ENCODE results near the gene GNAS. TPM values are rescaled to one million over a fixed set of nuclear protein-coding genes. Genes with fewer than 3 reads are reported as not detected.

Gene GNAS
- polyA plus RNA-seq, 1 donor (not counting 4 experiments of a cell fraction or from before 2014, with no cell fraction given) = 560 TPM

- no peak for DNase-seq (ENCODE audit: low read depth, low spot score)
- Histone ChIP-seq H3K9me1 (ENCODE audit: control insufficient read depth, extremely low read depth, insufficient read depth, low read length) (no peaks in the 10 kb centered on the region), H3K79me2 (ENCODE audit: control insufficient read depth, insufficient read depth, low read length) (peaks cover 1% of the 10 kb centered on the region), H3K9me3 (ENCODE audit: control insufficient read depth, low read depth, low read length) (no peaks in the 10 kb centered on the region), H4K20me1 (ENCODE audit: control insufficient read depth, extremely low read depth, insufficient read depth, low read length) (no peaks in the 10 kb centered on the region), H3K4me3 (ENCODE audit: control insufficient read depth in 2 of 3, extremely low read depth in 1 of 3, insufficient read depth in 2 of 3, low read depth in 1 of 3, low read length in 3 of 3) (no peak overlapping the region), H3K4me2 (ENCODE audit: control insufficient read depth, extremely low read depth, insufficient read depth, low read depth, low read length) (no peak overlapping the region), H3K36me3 (ENCODE audit: control insufficient read depth in 2 of 2, extremely low read depth in 1 of 2, insufficient read depth in 2 of 2, low read length in 2 of 2) (no peaks in the 10 kb centered on the region), H2AFZ (ENCODE audit: control insufficient read depth, low read length) (no peak overlapping the region), H3K9ac (ENCODE audit: control insufficient read depth, extremely low read depth, insufficient read depth, low read length) (no peak overlapping the region), H3K4me1 (ENCODE audit: control insufficient read depth, extremely low read depth, insufficient read depth, low read length) (peaks cover 5% of the 10 kb centered on the region), H3K27me3 (ENCODE audit: control insufficient read depth, extremely low read depth, insufficient read depth, low read length) (peaks cover 10% of the 10 kb centered on the region), H3K27ac (ENCODE audit: control insufficient read depth, insufficient read depth, low read length) (no peak overlapping the region)
- dilution Hi-C loops (cut with MboI; ENCODE audit: extremely low pct_ligation_motif_present, low sequenced_read_pairs) = no loop called here
- no peak for TF ChIP-seq CTCF (optimal IDR thresholded peaks at IDR 0.05 in 1 of 3, IDR thresholded peaks at IDR 0.05 in 1 of 3, conservative IDR thresholded peaks at IDR 0.05 in 1 of 3; ENCODE audit: extremely low read depth in 1 of 3, insufficient read depth in 2 of 3, low read length in 3 of 3)
- no peak for TF ChIP-seq EZH2 (IDR thresholded peaks at IDR 0.05; ENCODE audit: low read length)
- FAIRE-seq = no peak
Measured at GRCh38 chr20:58883241-58883691, 30.8 kb downstream of the GNAS start.

DNA sequence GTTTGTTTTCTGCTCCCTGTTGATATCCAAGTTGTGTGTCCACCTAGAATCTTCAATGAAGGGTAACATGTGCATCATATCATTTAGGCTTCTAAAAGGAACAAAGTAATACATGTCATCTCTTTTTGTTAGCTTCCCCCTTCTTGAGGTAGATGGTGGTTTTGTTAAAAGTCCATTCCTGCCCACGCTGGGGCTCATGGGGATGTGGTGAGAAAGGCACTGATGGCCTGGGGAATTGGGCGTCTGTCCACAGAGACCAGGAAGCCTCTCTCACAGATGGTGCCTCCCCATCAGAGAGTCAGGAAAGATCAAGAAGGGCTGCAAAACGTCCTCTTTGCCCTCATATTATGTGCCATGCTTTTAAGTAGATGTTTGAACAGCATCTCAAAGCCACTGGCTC is 32.5 kb downstream of the GNAS start:
- no peaks in the 10 kb centered on the region for H3K9me3 ChIP-seq (ENCODE audit: control insufficient read depth, low read depth, low read length)
- peaks cover 5% of the 10 kb centered on the region for H3K4me1 ChIP-seq (ENCODE audit: control insufficient read depth, extremely low read depth, insufficient read depth, low read length)
- H3K27me3 ChIP-seq (ENCODE audit: control insufficient read depth, extremely low read depth, insufficient read depth, low read length) = peaks cover 6% of the 10 kb centered on the region
- TF ChIP-seq CTCF (optimal IDR thresholded peaks at IDR 0.05 in 1 of 3, IDR thresholded peaks at IDR 0.05 in 1 of 3, conservative IDR thresholded peaks at IDR 0.05 in 1 of 3; ENCODE audit: extremely low read depth in 1 of 3, insufficient read depth in 2 of 3, low read length in 3 of 3) (no peak), EZH2 (IDR thresholded peaks at IDR 0.05; ENCODE audit: low read length) (no peak)
- peaks cover 4% of the 10 kb centered on the region for H3K79me2 ChIP-seq (ENCODE audit: control insufficient read depth, insufficient read depth, low read length)
- no peak overlapping the region for H3K9ac ChIP-seq (ENCODE audit: control insufficient read depth, extremely low read depth, insufficient read depth, low read length)
- H3K4me3 ChIP-seq (ENCODE audit: control insufficient read depth in 2 of 3, extremely low read depth in 1 of 3, insufficient read depth in 2 of 3, low read depth in 1 of 3, low read length in 3 of 3) = no peak overlapping the region
- no peak overlapping the region for H2AFZ ChIP-seq (ENCODE audit: control insufficient read depth, low read length)
- DNase-seq (ENCODE audit: low read depth, low spot score) = no peak
- H3K36me3 ChIP-seq (ENCODE audit: control insufficient read depth in 2 of 2, extremely low read depth in 1 of 2, insufficient read depth in 2 of 2, low read length in 2 of 2) = no peaks in the 10 kb centered on the region
- no peak overlapping the region for H3K27ac ChIP-seq (ENCODE audit: control insufficient read depth, insufficient read depth, low read length)
- no peaks in the 10 kb centered on the region for H4K20me1 ChIP-seq (ENCODE audit: control insufficient read depth, extremely low read depth, insufficient read depth, low read length)
- dilution Hi-C loops (cut with MboI; ENCODE audit: extremely low pct_ligation_motif_present, low sequenced_read_pairs) = no loop called here
- H3K4me2 ChIP-seq (ENCODE audit: control insufficient read depth, extremely low read depth, insufficient read depth, low read depth, low read length) = no peak overlapping the region
- FAIRE-seq = no peak
- no peaks in the 10 kb centered on the region for H3K9me1 ChIP-seq (ENCODE audit: control insufficient read depth, extremely low read depth, insufficient read depth, low read length)

All from keratinocyte (primary cell).